ENCODE results near the gene BRD1.

DNA sequence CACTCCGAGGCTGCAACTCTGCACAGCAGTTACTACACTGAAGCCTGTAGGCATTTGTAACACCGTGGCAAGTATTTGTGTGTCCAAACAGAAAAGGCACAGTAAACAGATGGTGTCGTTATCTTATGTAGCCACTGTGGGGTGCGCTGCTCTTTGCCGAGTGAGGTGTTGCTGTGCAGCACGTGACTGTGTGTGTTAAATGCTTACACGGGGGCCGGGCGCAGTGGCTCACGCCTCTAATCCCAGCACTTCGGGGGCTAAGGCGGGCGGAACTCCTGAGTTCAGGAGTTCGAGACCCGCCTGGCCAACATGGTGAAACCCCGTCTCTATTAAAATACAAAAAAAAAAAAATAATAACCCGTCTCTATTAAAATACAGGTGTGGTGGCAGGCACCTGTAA is 37.5 kb upstream of the BRD1 start:
- TF ChIP-seq, protein P1, sequence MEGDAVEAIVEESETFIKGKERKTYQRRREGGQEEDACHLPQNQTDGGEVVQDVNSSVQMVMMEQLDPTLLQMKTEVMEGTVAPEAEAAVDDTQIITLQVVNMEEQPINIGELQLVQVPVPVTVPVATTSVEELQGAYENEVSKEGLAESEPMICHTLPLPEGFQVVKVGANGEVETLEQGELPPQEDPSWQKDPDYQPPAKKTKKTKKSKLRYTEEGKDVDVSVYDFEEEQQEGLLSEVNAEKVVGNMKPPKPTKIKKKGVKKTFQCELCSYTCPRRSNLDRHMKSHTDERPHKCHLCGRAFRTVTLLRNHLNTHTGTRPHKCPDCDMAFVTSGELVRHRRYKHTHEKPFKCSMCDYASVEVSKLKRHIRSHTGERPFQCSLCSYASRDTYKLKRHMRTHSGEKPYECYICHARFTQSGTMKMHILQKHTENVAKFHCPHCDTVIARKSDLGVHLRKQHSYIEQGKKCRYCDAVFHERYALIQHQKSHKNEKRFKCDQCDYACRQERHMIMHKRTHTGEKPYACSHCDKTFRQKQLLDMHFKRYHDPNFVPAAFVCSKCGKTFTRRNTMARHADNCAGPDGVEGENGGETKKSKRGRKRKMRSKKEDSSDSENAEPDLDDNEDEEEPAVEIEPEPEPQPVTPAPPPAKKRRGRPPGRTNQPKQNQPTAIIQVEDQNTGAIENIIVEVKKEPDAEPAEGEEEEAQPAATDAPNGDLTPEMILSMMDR (IDR thresholded peaks at IDR 0.05) = no peak
- TF ChIP-seq POLR2A (IDR thresholded peaks at IDR 0.05) = no peak

Measured in suprapubic skin (tissue), 3 donors.